Testis (tissue), 3 donors: Measurements from ENCODE around the gene LRRC42. TPM values are rescaled to one million over a fixed set of nuclear protein-coding genes. Genes with fewer than 3 reads are reported as not detected.
A peak's percentile ranks its signal among the peaks of the same experiment; 100 is the strongest.
"Not testable (repeated sequence)": the region's sequence is repeated elsewhere in the genome, so short reads cannot be mapped to it uniquely, and the experiment has no call there.

Source experiments
- DNase-seq: peaks from one replicate; pipeline ENCODE4 v3.0.0-alpha.2; 2019
- H3K27ac ChIP-seq, 2 donors: fragments of 200-600 bp; sonication (generic); one replicate each; pipeline ENCODE4 v1.5.1; 2019
- H3K27me3 ChIP-seq: fragments of 200-600 bp; sonication (generic); one replicate; pipeline ENCODE4 v1.5.1; 2019
- H3K36me3 ChIP-seq: fragments of 200-600 bp; sonication (generic); one replicate; pipeline ENCODE4 v1.5.1; 2017; ENCODE audit warnings: low read depth; ENCODE audit errors: missing control alignments
- H3K4me1 ChIP-seq: fragments of 200-600 bp; sonication (generic); one replicate; pipeline ENCODE4 v1.5.1; 2019
- H3K4me3 ChIP-seq, 2 donors: fragments of 200-600 bp; sonication (generic); one replicate each; pipeline ENCODE4 v1.5.1; 2017 to 2019
- H3K9me3 ChIP-seq: fragments of 200-600 bp; sonication (generic); one replicate; pipeline ENCODE4 v1.5.1; 2017
- POLR2A ChIP-seq: fragments of 450-650 bp; IDR thresholded peaks from one replicate; pipeline ENCODE4 v1.6.1; 2017; ENCODE audit warnings: antibody characterized with exemption, mild to moderate bottlenecking, moderate library complexity
- WGBS, 2 donors: methylation state at CpG; one replicate each; pipeline ENCODE4 v1.1.5; 2018; 5-methylcytosine and 5-hydroxymethylcytosine counted together
- intact Hi-C: fragments of 100-400 bp; cut with DNase I; formaldehyde crosslinking; loops from one replicate; pipeline ENCODE4 v1.15.1; 2023; ENCODE audit warnings: low total_unique reads
- polyA plus RNA-seq: library from polyadenylated mRNA; stranded (reverse); fragments of 350-450 nt; fragmentation: Illumina TruSeq; extraction: RNeasy Lipid Tissue Mini Kit (QIAGEN cat#74804); gene quantifications from one replicate; pipeline ENCODE4 v1.2.3, GENCODE V29; 2014; ENCODE audit warnings: low read depth, low replicate concordance; ENCODE audit not compliant: insufficient read depth
- total RNA-seq, 2 donors: library from RNA; depleted of rRNA; stranded (reverse); fragments of >200 nt; gene quantifications; one replicate each; pipeline ENCODE4 v1.2.3, GENCODE V29; 2016
- TF ChIP-seq, protein P1 (sequence below), 3 experiments: fragments of 450-650 bp in 2 of 3; fragments of 200-600 bp in 1 of 3; sonication (generic) in 1 of 3; IDR thresholded peaks; one replicate each; pipeline ENCODE4 v1.5.1; 2016 to 2019; ENCODE audit warnings: antibody characterized with exemption in 3 of 3, mild to moderate bottlenecking in 2 of 3, moderate library complexity in 1 of 3

Gene LRRC42
- total and polyA plus RNA-seq, 3 donors from 2014 or later: 37.8 to 42.8 (median 41.2) TPM

- H3K27ac ChIP-seq: no peak overlapping the region
- H3K4me3 ChIP-seq: no peak overlapping the region
- H3K9me3 ChIP-seq: no peaks in the 10 kb centered on the region
- no peak for DNase-seq
- no peak for TF ChIP-seq POLR2A
- TF ChIP-seq, protein P1, sequence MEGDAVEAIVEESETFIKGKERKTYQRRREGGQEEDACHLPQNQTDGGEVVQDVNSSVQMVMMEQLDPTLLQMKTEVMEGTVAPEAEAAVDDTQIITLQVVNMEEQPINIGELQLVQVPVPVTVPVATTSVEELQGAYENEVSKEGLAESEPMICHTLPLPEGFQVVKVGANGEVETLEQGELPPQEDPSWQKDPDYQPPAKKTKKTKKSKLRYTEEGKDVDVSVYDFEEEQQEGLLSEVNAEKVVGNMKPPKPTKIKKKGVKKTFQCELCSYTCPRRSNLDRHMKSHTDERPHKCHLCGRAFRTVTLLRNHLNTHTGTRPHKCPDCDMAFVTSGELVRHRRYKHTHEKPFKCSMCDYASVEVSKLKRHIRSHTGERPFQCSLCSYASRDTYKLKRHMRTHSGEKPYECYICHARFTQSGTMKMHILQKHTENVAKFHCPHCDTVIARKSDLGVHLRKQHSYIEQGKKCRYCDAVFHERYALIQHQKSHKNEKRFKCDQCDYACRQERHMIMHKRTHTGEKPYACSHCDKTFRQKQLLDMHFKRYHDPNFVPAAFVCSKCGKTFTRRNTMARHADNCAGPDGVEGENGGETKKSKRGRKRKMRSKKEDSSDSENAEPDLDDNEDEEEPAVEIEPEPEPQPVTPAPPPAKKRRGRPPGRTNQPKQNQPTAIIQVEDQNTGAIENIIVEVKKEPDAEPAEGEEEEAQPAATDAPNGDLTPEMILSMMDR (IDR thresholded peaks at IDR 0.05): no peak
- H3K36me3 ChIP-seq: no peaks in the 10 kb centered on the region
- WGBS, 2 donors: 62 to 68% methylated on average over 5 of the region's 5 CpGs
- no peaks in the 10 kb centered on the region for H3K27me3 ChIP-seq
- H3K4me1 ChIP-seq: no peaks in the 10 kb centered on the region
- intact Hi-C loops: no loop called here
These were observed 18.0 kb downstream of the LRRC42 start for GRCh38 chr1:53964109-53964508.

DNA sequence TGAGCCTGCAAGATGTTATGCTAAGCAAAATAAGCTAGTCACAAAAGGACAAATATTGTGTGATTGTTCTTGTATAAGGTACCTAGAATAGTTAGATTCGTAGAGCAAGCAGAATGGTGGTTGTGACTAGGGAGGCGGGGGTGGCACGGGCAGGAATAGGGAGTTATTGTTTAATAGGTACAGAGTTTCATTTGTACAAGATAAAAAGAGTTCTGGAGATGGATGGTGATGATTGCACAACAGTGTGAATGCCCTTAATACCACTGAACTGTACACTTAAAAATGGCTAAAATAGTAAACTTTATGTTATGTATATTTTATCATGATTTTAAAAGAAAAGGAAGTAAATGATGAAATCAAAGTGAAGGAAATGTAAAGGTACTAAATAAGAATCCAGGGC lies 20.6 kb downstream of the LRRC42 start:
- intact Hi-C loops: no loop called here
- no peak overlapping the region for H3K4me3 ChIP-seq
- H3K9me3 ChIP-seq: no peaks in the 10 kb centered on the region
- no peak overlapping the region for H3K27ac ChIP-seq
- TF ChIP-seq POLR2A: no peak
- TF ChIP-seq, protein P1 (IDR thresholded peaks at IDR 0.05): no peak
- H3K4me1 ChIP-seq: no peaks in the 10 kb centered on the region
- H3K36me3 ChIP-seq: no peaks in the 10 kb centered on the region
- 66 to 78% methylated on average over 3 of the region's 3 CpGs for WGBS, 2 donors
- H3K27me3 ChIP-seq: no peaks in the 10 kb centered on the region
- DNase-seq: peak; percentile 56

DNA sequence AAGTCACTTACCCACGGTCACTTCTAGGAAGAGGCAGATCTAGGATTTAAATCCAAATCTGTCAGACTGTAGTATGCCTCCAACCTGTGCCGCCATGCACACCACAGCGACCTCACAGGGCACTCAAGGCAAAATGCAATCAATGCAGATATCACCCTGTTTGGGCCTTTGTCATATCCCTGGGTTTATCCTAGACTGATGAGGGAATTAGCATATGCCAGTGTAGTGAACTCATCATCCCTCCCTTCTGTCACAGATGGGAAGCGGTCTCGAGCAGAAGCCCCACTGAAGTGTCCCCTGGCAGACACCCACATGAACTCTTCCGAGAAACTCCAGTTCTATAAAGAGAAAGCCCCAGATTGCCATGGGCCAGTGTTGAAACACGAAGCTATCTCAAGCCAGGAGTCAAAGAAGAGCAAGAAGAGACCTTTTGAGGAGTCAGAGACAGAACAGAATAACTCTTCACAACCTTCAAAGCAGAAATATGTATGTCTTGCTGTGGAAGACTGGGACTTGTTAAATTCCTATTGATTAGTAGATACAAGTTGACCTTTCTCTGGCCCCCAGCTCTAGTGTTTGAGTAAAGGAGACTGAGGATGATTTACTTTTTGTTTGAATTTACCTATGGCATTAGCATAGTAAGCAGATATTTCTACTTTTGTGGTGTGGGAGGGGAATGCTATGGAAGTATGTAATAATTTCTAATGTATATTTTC lies 21.4 kb downstream of the LRRC42 start:
- WGBS, 2 donors: 78 to 85% methylated on average over 7 of the region's 7 CpGs
- TF ChIP-seq POLR2A: no peak
- TF ChIP-seq, protein P1 (IDR thresholded peaks at IDR 0.05): no peak

DNA sequence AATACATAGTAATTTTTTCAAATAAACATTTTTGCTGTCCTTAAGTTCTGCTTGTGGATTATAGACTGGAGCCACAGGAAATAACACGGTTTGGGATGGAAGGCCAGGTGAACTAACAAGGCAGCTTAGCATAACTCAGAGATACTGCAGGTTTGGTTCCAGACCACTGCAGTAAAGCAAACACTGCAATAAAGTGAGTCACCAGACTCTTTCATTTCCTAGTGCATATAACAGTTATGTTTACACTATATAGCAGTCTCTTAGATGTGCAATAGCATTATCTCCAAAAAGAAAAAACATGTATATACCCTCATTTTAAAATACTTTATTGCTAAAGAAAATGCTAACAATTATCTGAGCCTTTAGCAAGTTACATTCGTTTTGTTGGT lies 22.0 kb downstream of the LRRC42 start:
- no peaks in the 10 kb centered on the region for H3K9me3 ChIP-seq
- no peak overlapping the region for H3K27ac ChIP-seq
- 78 to 79% methylated on average over 2 of the region's 2 CpGs for WGBS, 2 donors
- intact Hi-C loops: no loop called here
- no peak for TF ChIP-seq POLR2A
- TF ChIP-seq, protein P1 (IDR thresholded peaks at IDR 0.05): no peak
- H3K27me3 ChIP-seq: no peaks in the 10 kb centered on the region
- no peak overlapping the region for H3K4me3 ChIP-seq
- H3K36me3 ChIP-seq: no peaks in the 10 kb centered on the region
- H3K4me1 ChIP-seq: no peaks in the 10 kb centered on the region
- no peak for DNase-seq

More for the DNA sequence above, 21.4 kb downstream of the LRRC42 start:
- Histone ChIP-seq H3K4me1 (no peaks in the 10 kb centered on the region), H3K4me3 (no peak overlapping the region), H3K27me3 (no peaks in the 10 kb centered on the region), H3K36me3 (no peaks in the 10 kb centered on the region), H3K27ac (no peak overlapping the region), H3K9me3 (no peaks in the 10 kb centered on the region)
- intact Hi-C loops: no loop called here
- no peak for DNase-seq

GRCh38 chr1:53969323-53969722 lies 23.2 kb downstream of the LRRC42 start:
- DNase-seq, H3K27me3 ChIP-seq, H3K4me3 ChIP-seq, H3K27ac ChIP-seq, H3K4me1 ChIP-seq, intact Hi-C loops, H3K9me3 ChIP-seq, H3K36me3 ChIP-seq: not testable (repeated sequence)
- 83 to 100% methylated on average over 2 of the region's 2 CpGs for whole genome bisulfite sequencing, 2 donors
